Endodermal cell (in vitro differentiated cells): ENCODE results near the gene MAST3. TPM values are rescaled to one million over a fixed set of nuclear protein-coding genes. Genes with fewer than 3 reads are reported as not detected.

ENCODE experiments used
- DNase-seq: peaks from one replicate; pipeline ENCODE4 v3.0.0-alpha.2; 2017
- H3K27ac ChIP-seq: 2 replicates; pipeline ENCODE4 v1.5.1; 2013; ENCODE audit warnings: mild to moderate bottlenecking, low read depth, low read length, moderate library complexity
- H3K27me3 ChIP-seq: 2 replicates; pipeline ENCODE4 v1.6.1; 2013; ENCODE audit warnings: mild to moderate bottlenecking, low read length, moderate library complexity; ENCODE audit not compliant: insufficient read depth, control insufficient read depth, poor library complexity, severe bottlenecking
- H3K36me3 ChIP-seq: 2 replicates; pipeline ENCODE4 v1.7.0; 2013; ENCODE audit warnings: mild to moderate bottlenecking, low read length, moderate library complexity; ENCODE audit not compliant: control insufficient read depth, insufficient read depth
- H3K4me1 ChIP-seq: one replicate; pipeline ENCODE4 v1.7.0; 2013; ENCODE audit warnings: low read length; ENCODE audit not compliant: control insufficient read depth, insufficient read depth
- H3K4me3 ChIP-seq: 2 replicates; pipeline ENCODE4 v1.5.1; 2013; ENCODE audit warnings: mild to moderate bottlenecking, low read length, moderate library complexity
- H3K9ac ChIP-seq: 2 replicates; pipeline ENCODE4 v1.6.1; 2013; ENCODE audit warnings: mild to moderate bottlenecking, low read length, moderate library complexity; ENCODE audit not compliant: poor library complexity, severe bottlenecking; ENCODE audit errors: extremely low read depth
- H3K9me3 ChIP-seq: 2 replicates; pipeline ENCODE4 v1.6.1; 2013; ENCODE audit warnings: mild to moderate bottlenecking, low read length, moderate library complexity; ENCODE audit not compliant: control insufficient read depth
- H3K27ac Mint-ChIP-seq: 2 replicates; pipeline ENCODE4 v1.8.0; 2020; ENCODE audit warnings: mixed read lengths
- H3K27me3 Mint-ChIP-seq: 2 replicates; pipeline ENCODE4 v1.8.0; 2021; ENCODE audit warnings: mild to moderate bottlenecking, mixed read lengths; ENCODE audit not compliant: insufficient read depth
- H3K36me3 Mint-ChIP-seq: 2 replicates; pipeline ENCODE4 v1.8.0; 2020; ENCODE audit warnings: low read depth, mixed read lengths
- H3K4me1 Mint-ChIP-seq: 2 replicates; pipeline ENCODE4 v1.8.0; 2020; ENCODE audit warnings: mixed read lengths
- H3K4me3 Mint-ChIP-seq: 2 replicates; pipeline ENCODE4 v1.8.0; 2020; ENCODE audit warnings: mild to moderate bottlenecking, moderate library complexity, mixed read lengths
- H3K9me3 Mint-ChIP-seq: 2 replicates; pipeline ENCODE4 v1.8.0; 2020; ENCODE audit warnings: mild to moderate bottlenecking, mixed read lengths
- WGBS, 2 experiments: methylation state at CpG; one replicate each; pipeline versions ENCODE4 v1.1.5 to v1.1.7; 2013; ENCODE audit warnings: missing lambda C conversion rate in 2 of 2, mixed read lengths in 1 of 2; ENCODE audit not compliant: insufficient coverage in 1 of 2, insufficient read length in 1 of 2; 5-methylcytosine and 5-hydroxymethylcytosine counted together
- total RNA-seq, 2 donors: library from RNA; stranded (reverse); fragmentation: NEBNext Ultra II Directional in 1 of 2; extraction: Animal tissue kit (Norgen Biotek cat#: 25700) in 1 of 2; gene quantifications; 2 replicates in 1 of 2; 3 replicates in 1 of 2; pipeline ENCODE4 v1.2.1, GENCODE V29; 2021
- TF ChIP-seq, protein P1 (sequence below): fragments of 200-600 bp; sonication (generic); conservative IDR thresholded peaks from 2 replicates; pipeline ENCODE4 v1.5.0; 2021; ENCODE audit warnings: antibody characterized with exemption, mild to moderate bottlenecking

The MAST3 gene
- total RNA-seq, 2 donors from 2014 or later: 13.0 to 15.1 TPM

DNA sequence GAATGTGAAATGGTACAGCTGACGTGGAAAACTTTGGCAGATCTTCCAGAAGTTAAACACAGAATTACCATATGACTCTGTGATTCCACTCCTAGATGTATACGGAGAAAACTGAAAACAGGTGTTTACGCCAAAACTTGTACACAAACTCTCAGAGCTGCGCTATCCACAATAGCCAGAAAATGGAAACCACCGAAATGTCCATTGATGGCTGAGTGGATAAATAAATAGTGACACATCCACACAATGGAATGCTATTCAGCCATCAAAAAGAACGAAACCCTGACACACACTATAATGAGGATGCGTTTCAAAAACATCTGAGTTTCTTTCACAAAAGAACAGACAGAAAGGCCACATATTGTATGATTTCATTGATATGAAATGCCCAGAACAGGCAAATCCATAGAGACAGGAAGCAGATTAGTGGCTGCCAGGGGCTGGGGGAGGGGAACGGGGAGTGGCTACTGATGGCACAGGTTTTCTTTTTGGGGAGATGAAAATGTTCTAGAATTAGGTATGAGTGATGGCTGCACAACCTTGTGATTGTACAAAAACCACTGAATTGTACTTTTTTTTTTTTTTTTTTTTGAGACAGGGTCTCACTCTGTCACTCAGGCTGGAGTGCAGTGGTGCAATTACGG lies 43.9 kb upstream of the MAST3 start:
- Histone ChIP-seq H3K27ac (no peak overlapping the region), H3K36me3 (no peaks in the 10 kb centered on the region), H3K9me3 (no peaks in the 10 kb centered on the region), H3K9ac (no peak overlapping the region), H3K4me1 (no peaks in the 10 kb centered on the region), H3K4me3 (no peak overlapping the region), H3K27me3 (no peaks in the 10 kb centered on the region)
- no peak for DNase-seq
- H3K27ac Mint-ChIP-seq: no peak overlapping the region
- H3K4me1 Mint-ChIP-seq: no peaks in the 10 kb centered on the region
- H3K4me3 Mint-ChIP-seq: no peak overlapping the region
- H3K36me3 Mint-ChIP-seq: no peaks in the 10 kb centered on the region
- TF ChIP-seq, protein P1, sequence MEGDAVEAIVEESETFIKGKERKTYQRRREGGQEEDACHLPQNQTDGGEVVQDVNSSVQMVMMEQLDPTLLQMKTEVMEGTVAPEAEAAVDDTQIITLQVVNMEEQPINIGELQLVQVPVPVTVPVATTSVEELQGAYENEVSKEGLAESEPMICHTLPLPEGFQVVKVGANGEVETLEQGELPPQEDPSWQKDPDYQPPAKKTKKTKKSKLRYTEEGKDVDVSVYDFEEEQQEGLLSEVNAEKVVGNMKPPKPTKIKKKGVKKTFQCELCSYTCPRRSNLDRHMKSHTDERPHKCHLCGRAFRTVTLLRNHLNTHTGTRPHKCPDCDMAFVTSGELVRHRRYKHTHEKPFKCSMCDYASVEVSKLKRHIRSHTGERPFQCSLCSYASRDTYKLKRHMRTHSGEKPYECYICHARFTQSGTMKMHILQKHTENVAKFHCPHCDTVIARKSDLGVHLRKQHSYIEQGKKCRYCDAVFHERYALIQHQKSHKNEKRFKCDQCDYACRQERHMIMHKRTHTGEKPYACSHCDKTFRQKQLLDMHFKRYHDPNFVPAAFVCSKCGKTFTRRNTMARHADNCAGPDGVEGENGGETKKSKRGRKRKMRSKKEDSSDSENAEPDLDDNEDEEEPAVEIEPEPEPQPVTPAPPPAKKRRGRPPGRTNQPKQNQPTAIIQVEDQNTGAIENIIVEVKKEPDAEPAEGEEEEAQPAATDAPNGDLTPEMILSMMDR: no peak
- no peaks in the 10 kb centered on the region for H3K9me3 Mint-ChIP-seq
- peaks cover 3% of the 10 kb centered on the region for H3K27me3 Mint-ChIP-seq
- WGBS, 2 experiments: 90 to 98% methylated on average over 6 to 9 of the region's 9 CpGs

DNA sequence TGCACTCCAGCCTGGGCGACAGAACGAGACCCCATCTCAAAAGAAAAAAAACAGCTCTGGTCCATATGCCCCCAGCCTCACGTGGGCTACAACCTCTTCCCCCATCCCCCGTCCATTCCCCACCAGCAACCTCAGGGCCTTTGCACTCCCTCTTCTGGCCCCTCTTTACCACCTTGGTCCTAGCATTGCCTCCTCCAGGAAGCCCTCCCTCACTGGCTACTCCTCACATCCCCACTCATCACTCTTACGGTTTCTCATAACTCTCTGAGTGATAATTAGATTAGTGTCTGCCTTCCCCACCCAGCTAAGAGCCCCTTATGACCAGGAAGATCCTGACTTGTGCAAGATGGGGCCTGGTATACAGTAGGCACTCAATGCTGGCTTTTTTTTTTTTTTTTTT lies 41.6 kb upstream of the MAST3 start:
- Mint-ChIP-seq H3K4me1 (no peaks in the 10 kb centered on the region), H3K9me3 (no peaks in the 10 kb centered on the region), H3K27me3 (peaks cover 2% of the 10 kb centered on the region), H3K4me3 (no peak overlapping the region), H3K27ac (no peak overlapping the region), H3K36me3 (no peaks in the 10 kb centered on the region)
- H3K27ac ChIP-seq: no peak overlapping the region
- no peaks in the 10 kb centered on the region for H3K9me3 ChIP-seq
- TF ChIP-seq, protein P1: no peak
- H3K4me3 ChIP-seq: no peak overlapping the region
- 89 to 100% methylated on average over 2 to 5 of the region's 5 CpGs for WGBS, 2 experiments
- H3K9ac ChIP-seq: no peak overlapping the region
- H3K36me3 ChIP-seq: no peaks in the 10 kb centered on the region
- no peaks in the 10 kb centered on the region for H3K27me3 ChIP-seq
- H3K4me1 ChIP-seq: no peaks in the 10 kb centered on the region
- no peak for DNase-seq

DNA sequence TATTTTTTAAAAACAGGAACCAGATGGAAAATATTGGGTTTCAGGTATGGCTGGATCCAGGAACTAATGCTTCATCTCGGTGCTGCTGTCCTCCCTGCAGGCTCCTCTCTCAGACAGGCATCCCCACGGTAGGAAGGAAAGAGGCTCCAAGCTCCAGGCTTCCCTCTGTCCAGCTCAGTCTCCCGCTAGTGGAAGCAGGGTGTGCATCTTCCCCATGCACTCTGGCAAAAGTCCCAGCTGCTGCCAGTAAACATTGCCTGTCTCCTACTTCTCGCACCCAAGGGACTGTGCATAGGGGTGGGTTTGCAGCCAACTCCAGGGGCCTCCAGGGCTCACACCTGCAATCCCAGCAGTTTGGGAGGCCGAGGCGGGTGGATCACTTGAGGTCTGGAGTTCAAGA lies 40.0 kb upstream of the MAST3 start:
- H3K36me3 Mint-ChIP-seq: no peaks in the 10 kb centered on the region
- H3K4me1 ChIP-seq: no peaks in the 10 kb centered on the region
- WGBS, 2 experiments: 95 to 97% methylated on average over 4 to 6 of the region's 6 CpGs
- H3K4me3 Mint-ChIP-seq: no peak overlapping the region
- no peak for DNase-seq
- no peak overlapping the region for H3K27ac Mint-ChIP-seq
- H3K27me3 ChIP-seq: no peaks in the 10 kb centered on the region
- no peaks in the 10 kb centered on the region for H3K4me1 Mint-ChIP-seq
- H3K36me3 ChIP-seq: no peaks in the 10 kb centered on the region
- no peak overlapping the region for H3K4me3 ChIP-seq
- no peak overlapping the region for H3K27ac ChIP-seq
- H3K9me3 Mint-ChIP-seq: no peaks in the 10 kb centered on the region
- TF ChIP-seq, protein P1: no peak
- H3K27me3 Mint-ChIP-seq: peaks cover 4% of the 10 kb centered on the region
- no peaks in the 10 kb centered on the region for H3K9me3 ChIP-seq
- no peak overlapping the region for H3K9ac ChIP-seq
